HG02623 (cell line): ENCODE measurements around the gene DOCK10.

Experiments used
- ATAC-seq: cut with Tn5 transposase; IDR thresholded peaks from one replicate; pipeline ENCODE4 v1.9.1; 2021; ENCODE audit warnings: moderate library complexity; ENCODE audit not compliant: unreplicated experiment

The DOCK10 gene

DNA sequence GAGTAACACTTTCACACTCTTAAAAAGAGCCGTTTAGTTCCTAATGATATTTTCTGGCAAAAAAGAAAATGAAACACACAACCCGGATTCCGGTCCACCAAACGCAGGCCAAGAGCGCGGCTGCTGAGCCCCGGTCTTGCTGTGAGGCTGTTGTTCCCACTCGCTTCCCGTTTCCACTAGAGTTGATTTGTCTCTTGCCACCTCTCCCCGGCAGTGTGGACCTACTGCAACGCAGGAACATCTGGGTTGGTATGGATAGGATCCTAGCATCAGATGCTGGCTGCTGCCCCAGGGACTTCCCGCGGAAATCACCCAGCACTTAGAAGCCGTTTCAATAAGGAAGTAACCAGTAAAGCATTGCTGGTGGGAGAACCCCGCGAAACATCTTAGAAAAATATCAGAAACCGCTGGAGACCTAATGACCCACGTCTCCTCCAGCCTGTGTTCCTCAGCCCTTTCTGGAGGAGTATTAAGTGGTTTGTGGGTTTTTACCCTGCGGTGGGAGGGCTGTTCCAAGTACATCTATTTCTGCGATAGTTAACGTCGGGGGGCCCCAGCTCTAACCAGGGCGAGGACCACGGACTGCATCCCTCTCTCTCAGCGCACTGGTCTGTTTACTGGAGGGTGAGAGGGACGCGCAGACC lies 939 bp downstream of the DOCK10 start:
- peak; percentile 57 for ATAC-seq

DNA sequence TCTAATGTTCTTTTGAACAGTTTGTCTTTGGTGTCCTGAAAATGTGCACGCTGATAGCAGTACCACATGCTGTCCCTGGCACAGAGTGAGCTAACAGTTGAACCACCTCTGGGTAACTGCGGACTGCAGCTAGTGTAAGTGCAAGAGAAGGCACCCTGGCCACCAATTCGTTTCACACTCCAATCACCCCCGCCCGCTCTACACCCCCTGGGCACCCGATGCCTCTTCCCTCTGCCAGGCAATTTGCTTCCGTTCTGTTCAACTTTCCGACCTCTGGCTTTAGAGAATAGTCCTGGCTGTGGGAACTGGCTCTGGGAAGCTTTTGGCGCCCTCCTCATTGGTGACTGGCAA lies 1.4 kb downstream of the DOCK10 start:
- ATAC-seq: peak; percentile 12

DNA sequence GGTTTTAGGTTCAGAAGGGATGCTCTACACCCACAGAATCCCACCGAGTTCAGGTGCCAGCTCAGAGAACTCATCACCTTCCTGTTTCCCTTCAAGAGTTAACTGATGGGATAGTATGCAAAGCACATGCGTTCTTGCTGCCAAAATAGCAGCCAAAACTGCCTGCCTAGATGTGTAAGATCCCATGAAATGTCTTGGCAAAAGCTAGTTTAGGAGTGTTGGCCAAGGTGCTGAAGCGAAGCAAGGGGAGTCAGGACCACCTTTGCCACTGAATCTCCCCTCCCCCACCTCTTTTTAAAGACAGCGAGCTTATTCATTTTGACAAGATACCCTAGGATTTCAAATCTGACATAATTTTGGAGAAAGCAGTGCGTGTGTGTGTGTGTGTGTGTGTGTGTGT lies 2.1 kb downstream of the DOCK10 start:
- ATAC-seq: no peak

DNA sequence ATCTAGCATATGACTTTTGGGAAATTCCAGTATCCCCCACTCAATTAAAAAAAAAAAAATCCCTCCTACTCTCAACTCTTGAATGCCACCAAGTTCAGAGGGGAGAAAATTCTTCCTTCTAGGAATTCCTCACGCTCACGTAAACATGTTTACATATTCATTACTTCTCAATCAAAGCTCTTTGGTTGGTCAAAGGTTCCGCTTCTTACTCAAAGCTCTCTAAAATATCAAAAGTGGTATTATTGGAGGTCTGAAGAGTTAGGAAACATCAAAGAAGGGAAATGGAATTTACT lies 4.1 kb downstream of the DOCK10 start:
- no peak for ATAC-seq

DNA sequence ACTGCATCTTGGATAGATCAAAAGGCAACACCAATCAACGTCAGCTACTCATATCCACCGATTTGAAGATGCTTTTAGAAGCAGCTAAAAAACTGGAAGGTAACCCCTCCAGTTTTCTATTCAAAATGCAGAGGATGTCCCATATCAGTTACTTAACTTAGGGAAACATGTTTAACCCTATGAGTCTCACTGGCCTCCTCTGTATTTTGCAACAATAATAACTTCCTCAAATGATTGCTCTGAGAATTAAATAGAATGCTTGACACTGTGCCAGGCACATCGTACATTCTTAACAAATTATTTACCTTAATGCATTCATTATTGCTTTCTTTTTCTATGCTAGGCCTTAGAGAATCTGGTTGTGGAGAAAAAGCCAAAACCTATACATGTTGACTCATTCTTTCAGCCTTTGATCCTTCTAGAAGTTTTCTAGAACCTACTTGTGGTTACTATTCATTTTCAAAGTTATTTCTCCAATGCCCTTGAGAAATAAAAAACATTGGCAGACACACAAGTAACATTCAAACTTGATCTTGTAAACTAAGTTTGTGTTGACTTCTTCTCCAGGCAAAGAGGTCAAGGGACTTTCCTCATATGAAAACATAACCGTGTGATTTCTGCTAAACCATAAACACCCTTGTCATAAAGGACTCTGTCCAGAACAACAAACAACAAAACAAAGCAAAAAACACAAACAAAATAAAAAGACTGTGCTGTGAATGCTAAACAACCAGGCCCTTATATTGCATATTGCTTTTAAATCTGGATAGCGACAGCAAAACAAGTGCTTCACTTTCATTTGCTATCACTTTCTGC lies 4.6 kb downstream of the DOCK10 start:
- no peak for ATAC-seq

DNA sequence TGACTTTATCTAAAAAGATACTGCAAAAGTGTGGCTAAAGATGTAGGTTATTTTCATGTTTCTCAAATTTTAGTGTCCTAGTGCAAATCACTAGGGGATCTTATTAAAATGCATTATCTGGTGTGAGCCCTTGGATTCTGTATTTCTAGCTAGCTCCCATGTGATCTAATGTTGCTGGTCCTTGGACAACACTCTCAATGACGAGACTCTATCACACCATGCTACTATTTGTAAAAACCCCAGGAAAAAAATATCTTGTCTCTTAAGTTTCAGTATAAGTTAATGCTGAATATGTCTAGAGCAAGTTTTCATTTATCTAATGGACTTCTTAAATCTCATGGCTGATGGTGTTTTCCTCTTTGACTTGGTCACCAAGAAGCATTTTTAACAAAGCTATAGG lies 5.8 kb downstream of the DOCK10 start:
- ATAC-seq: no peak

DNA sequence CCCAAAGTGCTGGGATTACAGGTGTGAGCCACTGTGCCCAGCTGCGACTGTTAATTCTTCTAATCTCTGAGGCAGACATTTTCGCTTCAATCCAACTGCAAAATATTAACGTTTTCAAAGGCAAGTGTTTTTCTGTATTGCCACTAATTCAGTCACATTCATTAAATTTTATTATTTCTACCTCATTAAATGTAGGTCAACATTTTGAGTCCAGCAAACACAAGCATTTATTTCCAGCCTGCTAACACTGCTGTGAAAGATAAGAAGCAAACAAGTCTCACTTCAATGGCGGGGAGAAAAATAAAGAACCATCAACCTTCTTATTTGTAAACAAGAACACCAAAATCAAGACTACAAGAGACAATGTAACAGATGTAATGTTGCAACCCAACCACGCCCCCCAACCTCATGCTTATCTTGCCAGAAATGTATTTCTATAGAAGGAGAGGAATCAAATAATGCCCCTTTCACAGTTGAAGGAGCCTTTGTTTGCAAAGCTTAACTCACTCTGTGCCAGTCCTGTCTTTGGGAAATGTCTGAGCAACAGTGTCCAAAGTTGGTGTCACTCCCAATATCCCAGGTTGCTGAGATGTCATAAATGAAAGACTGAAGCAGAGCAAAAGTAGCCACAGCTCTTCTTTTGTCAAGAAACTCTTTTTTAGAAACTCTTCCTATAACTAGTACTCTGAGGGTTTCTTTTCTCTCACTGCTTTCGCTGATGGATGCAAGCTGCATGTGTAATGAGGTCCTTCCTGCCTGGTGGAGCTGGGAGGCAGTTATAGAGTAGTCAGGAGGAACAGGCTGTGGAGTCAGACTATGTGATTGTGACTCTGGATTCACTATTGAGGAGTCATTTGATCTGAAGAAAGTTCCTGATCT lies 8.6 kb downstream of the DOCK10 start:
- no peak for ATAC-seq

DNA sequence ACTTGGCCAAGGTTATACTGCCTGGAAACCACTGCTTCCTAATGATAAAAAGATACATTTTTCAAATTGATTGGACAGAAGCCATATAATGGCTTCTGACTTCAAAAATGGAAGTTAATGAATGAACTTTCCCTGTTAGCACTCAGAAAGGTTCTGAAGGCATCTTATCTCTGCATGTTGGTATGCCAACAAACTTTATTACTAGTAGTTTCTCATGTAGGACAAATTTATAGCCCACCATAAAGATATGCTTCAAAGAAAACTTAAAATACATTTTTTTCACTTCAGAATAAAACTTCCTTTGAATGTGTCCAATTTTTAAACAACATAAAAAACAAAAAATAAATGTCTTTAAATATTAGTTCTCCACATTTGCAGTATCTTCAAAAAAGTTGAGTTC lies 10.0 kb downstream of the DOCK10 start:
- ATAC-seq: no peak

DNA sequence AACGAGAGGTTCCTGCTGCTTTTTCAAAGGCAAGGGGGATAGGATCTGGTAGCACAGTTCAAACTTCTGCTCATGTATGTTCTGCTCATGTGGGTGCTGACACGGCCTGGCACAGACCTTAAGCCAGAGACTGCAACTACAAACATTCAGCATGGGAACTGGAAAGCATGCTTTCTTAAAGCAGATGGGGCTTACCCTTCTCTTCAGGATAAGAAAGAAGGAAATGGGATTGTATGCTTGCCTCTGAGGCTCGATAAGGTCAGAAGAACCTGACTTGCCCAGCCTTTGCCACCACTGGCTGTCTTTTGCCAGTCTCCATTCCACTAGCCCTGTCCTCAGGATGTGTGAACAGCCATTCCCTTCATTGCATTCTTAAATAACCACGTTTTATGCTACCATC lies 10.7 kb downstream of the DOCK10 start:
- ATAC-seq: no peak

DNA sequence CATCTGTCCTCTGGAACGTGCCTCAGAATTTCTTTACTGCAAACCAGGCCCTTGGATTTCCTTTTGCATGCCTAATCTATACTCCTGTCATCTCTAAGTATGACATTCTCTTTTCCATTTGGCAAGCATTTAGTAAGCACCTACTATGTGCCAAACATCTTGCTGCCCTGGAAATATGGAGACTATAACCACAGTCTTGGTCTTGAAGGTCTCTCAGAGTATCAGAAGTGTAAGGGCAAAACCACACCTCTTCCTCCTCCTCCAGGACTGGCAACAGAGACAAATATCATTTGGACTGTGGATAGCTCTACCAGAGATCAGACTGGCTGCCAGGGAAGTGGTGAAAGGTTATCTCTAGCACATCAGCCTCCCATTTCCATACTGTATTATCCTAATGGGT lies 11.4 kb downstream of the DOCK10 start:
- ATAC-seq: no peak

DNA sequence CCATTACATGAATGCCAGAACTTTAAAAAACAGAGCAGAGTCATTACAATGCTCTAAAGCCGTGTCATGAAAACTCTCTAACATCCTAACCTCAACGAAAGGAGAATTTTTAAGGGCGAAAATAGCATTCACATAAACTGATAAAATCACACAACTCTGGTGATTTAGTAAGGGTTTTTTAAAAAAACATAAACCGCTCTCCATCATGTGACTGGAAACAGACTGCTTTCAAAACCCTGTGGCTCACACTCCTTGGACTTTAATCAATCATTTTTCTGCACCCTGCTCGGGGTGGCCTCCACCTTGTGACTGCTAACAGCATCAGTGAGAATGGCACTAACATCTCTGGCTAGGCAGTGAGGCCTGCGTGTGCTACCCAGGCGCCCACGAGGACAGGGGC lies 12.1 kb downstream of the DOCK10 start:
- no peak for ATAC-seq

DNA sequence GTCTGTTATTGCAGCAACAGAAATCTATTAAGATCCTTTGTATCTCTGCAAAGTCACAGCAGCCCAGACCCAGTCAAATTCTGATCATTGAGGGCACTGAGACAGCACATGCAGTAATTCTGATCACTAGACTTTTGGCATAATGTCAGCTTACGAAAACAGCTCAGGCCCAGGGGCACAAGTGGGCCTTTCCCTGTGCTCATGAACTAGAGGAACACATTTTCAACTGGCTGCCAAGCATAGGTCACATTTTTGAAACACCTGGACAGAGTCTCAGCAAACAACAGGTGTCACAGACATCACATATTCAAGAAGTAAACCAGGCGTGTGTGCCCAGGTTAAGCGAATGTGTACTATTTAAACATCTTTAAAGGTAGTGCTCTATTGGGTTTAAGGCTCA lies 13.7 kb downstream of the DOCK10 start:
- no peak for ATAC-seq

DNA sequence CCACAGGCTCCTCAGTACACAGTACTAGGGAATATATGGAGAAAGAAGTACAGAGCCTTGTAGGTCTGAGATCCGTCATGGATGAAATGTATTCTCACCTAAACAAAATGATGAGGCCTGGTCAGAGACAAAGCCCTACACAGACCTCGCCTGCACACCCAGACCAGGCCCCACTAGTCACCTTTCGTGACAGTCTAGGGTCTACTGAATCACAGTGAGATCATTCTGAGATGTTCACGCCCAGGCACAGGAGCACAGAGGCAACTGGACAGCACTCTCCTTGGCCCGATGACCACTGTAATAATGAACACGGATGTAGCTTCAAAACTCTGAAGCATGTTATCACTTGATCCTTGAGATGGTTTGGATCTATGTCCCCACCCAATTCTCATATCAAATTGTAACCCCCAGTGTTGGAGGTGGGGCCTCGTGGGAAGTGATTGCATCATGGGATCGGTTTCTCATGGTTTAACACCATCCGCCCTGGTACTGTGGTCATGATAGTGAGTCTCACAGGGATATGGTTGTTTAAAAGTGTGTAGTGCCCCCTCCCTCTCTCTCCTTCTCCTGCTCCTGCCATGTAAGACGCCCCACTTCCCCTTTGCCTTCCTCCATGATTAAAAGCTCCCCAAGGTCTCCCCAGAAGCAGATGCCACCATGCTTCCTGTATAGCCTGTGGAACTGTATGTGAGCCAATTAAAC lies 15.1 kb downstream of the DOCK10 start:
- ATAC-seq: no peak

DNA sequence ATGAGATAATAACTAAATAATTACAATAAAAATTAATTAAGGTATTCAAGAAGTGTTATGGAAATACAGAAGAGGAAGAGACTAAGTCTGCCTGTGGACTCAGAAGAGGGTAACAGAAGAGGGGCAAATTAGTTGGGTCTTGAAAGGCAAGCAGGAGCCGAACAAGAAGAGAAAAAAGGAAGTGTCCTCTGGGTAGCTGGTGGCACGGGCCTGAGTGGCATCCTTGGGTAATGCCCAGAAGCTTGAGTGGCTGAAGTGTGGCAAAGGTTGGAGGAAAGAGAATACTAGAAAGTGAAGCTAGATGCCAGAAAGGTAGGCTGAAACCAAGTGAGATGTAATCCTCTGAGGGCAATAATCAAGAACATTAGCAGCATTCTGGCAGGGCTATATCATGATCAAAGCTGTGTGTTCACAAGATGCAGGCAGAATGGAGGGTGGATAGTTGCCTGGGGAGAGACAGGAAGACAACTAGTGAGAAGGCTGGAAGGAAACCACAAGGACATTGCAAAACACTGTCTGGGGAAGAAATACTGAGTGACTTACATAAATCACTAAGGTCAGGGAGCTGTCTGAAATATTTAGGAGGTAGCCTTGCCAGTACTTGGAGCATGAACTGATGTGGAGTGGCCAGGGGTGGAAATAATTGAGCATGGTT lies 16.2 kb downstream of the DOCK10 start:
- no peak for ATAC-seq

DNA sequence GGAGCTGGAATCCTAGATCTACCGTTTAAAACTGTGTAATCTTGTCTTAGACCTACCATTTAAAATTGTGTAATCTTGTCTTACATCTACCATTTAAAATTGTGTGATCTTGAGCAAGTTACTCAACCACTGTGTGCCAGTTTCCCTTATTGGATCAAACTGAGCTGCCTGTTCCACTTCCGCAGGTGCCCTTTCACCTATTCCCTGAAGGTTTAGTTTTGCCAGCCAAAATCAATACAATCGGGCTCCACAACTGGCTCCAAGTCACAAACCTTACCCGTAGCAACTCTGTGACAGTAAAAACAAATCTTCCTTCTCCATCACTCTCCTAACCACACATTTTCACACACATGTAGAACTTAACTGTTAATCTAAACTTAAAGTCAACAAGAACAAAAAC lies 20.1 kb downstream of the DOCK10 start:
- no peak for ATAC-seq

DNA sequence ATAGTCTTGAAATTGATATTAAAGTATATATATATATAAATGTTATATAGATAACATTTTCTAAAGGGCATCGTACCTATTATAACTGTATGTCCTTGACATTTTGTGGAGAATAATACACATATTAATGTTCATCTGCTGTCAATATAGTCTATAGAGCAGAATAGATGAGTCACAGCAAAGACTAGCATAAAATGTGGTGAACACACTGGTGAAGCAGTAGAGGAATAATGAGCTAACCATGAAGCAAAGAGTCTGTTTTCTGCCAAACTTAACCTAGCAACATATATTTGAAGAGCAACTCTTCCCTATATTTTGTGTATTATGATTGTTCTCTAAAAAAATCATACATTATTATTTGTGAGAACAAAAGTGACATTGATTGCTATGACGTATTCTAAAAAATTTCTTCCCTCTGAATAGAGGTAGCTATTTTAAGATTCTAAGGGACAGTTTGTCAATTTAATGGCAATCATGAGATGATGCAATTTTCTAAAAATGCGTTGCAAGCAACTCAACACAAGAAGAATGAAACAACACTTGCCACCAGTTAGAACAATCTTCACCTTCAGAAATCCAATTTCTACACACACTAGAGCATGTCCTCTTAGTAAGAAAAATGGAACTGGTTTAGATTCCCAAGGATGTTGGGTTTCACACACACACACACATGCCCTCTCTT lies 22.0 kb downstream of the DOCK10 start:
- ATAC-seq: no peak

DNA sequence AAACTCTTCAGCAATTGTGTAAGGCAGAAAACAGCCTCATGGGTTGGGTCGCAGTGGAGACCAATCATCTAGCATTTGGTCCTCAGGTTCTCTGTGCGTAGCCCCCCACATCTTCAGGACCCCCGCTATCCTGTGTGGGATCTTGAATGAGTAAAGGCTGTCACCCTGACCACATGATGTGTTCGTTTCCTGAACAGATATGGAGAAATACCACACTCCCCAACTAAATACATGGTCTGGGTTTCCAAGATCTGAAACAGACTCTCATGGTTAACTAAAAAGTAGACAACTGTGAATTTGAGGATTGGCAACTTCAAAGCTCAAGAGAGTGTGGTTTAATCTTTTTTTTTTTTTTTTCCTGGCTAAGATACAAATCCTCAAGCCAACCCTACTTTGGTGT lies 23.2 kb downstream of the DOCK10 start:
- no peak for ATAC-seq

DNA sequence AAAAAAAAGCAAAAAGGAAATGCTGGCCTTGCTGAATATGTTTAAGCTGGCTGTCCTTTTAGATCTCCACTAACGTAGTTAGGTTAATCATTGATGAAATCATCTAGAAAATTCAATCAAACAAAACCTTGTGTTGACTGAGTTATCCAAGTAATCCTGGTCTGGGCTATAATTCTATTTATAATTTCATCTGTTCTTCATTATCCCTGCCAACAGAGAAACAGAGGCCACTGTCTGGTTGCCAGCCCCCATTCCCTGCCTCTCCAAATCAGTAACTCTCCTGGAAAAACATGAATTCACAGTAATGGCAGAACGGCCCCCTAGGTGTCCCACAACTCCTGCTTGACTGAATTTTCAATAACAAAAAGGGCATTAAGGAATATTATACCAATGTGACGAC lies 24.6 kb downstream of the DOCK10 start:
- ATAC-seq: no peak

DNA sequence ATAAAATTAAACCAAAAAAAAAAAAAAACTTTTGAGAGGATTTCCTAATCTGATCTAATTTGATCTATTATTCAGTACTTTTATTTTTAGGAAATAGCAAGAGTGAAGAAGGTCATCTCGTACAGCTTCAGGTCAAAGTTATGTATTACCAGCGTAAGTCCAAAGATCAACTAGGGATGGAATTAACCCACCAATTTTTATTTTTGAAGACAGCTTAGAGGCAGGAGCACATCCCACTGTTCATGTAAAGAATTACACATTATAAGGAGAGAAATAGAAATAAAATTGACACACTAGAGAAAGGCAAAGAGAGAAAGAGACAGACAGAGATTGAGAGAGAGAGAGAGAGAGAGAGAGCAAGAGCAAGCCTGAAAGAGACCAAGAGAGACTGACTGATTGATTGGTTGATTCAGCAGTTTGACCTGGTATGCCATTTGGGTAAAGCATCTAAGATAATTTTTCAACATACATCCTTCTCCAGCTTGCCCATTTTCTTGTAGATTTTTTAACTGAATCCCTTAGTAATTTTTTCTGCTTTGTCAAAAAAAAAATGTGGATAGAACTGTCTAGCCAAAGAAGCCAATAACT lies 25.1 kb downstream of the DOCK10 start:
- no peak for ATAC-seq
